NCI-H1930 (cell line): ENCODE results near the gene GPD2.

Source experiments
- DNase-seq, 2 experiments: peaks; one replicate each; lab custom pipeline; 2025; lab: John Stamatoyannopoulos, UW

The GPD2 gene

GRCh38 chr2:156436497-156437085 lies 412 bp downstream of the GPD2 start:
- DNase-seq, result no peak

DNA sequence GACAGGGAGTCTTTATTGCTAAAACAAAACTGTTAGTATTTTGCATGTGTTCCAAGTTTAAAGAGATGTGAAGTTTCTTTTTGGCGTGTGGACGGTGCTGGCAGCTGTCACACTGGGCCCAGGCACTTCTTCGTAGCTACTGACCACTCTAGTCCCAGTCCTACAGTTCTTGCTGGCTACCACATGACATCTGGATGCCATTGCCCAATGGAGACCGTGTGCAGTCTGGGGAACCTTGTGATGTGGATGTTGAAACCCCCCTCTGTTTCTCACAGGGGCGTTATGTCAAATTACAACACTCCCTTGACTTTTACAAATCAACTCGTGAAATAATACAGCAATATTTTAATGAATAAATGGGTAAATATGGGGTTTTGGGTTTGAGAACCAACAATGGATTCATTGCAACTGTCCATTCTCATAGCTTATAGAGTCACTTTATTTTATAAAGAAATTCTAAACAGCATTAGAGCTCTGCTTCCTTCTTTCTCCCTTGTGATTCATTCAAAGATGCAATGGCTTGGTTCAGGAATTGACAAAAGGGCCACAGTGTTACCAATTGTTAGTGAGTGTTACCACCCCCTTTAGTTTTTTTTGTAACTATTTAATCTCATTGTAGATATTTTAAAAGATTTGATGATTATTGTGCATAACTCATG lies 1.2 kb downstream of the GPD2 start:
- DNase-seq, result no peak

- DNase-seq, result no peak
These were observed 1.8 kb downstream of the GPD2 start for GRCh38 chr2:156437931-156438410.

DNA sequence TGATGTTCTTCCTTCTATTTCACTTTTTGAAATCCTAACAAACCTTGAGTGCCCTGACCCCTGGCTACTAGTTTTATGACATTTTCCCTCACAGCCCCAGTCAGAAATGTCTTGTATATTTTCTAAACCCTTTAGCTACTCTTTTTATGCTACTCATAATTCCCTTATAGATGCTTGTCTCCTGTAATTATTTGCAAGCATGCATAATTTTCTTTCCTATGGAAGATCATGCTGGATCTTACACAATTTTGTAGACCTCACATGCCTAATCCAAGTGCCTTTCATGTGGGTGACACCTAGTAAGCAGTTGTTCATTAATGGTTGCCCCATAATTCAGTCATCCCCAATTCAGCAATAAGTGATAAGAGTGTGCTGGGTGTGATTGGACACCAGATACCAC lies 6.9 kb downstream of the GPD2 start:
- no peak for DNase-seq

GRCh38 chr2:156445296-156446220 lies 9.4 kb downstream of the GPD2 start:
- no peak for DNase-seq

DNA sequence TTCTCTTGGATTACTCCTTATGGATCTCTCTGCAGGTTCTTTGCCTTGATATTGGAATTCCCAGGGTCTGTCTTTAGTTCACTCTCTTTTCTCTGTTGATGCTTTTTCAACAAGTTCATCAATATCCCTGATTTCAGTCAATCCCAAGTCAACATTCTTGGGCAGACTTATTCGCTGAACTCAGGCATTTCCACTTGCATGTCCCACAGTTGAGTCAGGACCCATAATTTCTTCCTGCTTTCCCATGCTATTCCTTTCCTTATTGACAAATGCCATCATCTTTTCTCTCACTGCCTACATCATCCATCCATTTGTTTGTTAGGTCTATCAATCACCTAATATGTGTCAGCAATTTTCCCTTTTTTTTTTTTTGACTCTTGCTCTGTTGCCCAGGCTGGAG lies 11.6 kb downstream of the GPD2 start:
- DNase-seq, result no peak

- no peak for DNase-seq
These were observed 12.6 kb downstream of the GPD2 start for GRCh38 chr2:156448766-156449165.

DNA sequence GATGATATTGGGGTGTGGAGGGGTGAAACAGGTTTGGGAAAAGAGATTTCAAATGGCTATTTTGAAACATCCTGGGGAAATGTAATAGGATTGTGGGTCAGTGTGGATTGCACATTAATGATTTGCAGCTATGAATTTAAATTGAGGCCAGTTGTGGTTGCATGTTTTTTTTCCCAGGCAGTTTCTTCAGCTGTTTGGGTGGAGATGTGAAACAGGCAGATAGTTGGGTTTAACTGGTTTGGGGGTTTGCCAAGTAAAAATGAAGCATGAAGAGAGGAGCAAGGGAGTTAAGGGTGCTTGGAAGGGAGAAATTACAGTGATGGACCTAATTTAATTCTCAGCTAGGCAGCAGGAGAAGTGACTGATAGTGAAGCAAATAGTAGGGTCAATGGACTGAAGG lies 16.8 kb downstream of the GPD2 start:
- DNase-seq, result no peak

- no peak for DNase-seq
These were observed 19.3 kb downstream of the GPD2 start for GRCh38 chr2:156455361-156455975.

DNA sequence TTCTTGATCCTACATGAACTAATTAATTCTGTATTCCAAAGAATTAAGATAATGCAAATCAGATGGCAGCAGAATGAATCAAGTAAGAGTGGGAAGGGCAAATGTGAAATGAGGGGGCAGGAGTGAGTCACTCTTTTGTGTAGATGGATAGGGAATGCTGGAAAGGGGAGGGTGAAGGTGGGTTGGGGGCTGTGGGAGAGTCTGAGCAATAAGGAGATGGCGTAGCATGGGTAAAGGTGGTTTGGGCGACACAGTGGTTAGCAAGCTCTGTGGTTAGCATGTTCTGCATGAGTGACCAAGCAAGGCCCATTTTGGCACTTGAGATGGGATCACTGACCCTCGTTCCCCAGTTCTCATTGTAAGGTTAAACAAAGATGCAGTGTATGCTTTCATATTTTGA lies 20.4 kb downstream of the GPD2 start:
- no peak for DNase-seq

GRCh38 chr2:156457523-156458517 lies 21.6 kb downstream of the GPD2 start:
- DNase-seq, result no peak

DNA sequence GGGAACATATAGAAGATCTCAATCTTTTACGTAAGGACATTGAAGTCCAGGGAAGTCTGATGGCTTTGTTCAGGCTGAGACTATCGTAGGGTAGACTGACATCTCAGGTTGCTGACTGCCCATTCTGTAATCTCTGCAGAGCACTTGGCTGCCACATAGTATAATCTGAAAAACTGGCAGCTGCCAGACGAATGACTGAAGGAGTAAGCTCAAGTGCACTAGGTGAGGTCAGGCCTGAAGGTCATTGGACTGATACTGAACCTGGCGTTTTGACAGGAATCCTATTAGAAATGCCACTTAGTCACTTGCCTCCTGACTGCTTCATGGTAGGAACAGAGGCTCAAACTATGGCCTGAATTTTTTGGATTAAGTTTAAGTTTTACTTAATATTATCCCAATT lies 23.5 kb downstream of the GPD2 start:
- no peak for DNase-seq

DNA sequence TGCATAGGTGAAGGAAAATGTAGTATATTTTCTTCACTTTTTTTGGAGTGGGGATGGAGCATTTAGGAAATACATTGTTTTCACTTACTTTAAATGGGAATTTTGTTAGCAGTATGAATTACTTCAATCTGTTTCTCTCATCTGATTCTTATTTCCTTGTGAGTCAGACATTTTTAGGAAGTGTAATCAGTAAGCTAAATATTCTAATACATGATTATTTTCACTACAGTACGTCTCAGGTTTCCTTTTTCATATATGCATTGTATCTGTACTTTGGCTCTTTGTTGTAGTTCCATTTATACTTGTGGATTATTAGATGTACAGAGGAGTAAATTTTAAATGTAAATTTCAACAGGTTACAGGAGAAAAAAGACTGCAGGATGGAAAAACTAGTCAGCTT lies 27.9 kb downstream of the GPD2 start:
- no peak for DNase-seq

DNA sequence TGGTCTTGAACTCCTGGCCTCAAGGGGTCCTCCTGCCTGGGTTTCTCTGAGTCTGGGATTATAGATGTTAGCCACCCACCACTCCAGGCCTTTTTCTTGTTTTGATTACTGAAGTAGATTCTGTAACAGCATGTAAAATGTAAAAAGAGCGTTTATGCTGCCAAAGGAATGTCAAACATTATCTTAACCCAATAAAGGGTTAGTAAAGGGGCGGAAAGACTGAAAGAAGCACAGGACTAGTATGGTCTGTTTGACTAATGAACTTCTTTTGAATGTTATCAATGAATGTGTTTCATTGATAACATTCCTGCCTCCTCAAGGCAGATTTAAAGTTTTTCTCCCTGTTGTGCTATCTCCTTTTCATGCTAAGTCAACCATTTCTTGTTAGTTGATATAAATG lies 29.4 kb downstream of the GPD2 start:
- no peak for DNase-seq

DNA sequence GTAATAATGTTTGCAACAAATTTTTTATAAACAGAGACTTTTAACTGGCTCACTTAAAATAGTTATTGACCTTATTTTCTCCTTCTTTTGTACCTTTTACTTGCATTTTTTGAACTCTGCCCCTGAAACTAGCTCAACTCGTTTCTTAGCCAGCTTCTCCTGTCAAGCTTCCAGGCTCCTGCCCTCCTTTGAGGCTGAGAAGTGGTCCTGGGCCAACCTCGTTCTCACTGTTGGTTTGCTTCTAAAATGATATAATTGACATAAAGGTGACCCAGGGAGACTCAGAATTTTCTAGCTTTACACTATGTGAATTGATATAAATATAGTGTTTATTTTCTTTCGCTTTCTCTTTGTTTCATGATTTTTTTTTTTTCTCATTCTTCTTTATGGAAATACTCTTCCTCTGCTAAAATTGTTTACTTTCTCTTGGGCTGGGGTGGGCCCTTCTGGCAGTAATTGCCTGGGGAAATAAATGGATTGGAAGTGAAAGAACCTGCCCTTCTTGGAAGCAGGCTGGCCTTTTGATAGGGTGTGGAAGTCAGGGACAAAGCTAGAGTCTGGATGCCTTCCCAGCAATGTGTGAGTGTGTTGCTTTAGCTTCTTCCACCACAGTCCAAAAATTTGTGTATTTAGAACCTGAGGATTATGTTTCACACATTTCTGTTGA lies 30.7 kb downstream of the GPD2 start:
- no peak for DNase-seq

GRCh38 chr2:156470975-156471583 lies 34.9 kb downstream of the GPD2 start:
- no peak for DNase-seq

GRCh38 chr2:156471762-156472161 lies 35.6 kb downstream of the GPD2 start:
- no peak for DNase-seq

DNA sequence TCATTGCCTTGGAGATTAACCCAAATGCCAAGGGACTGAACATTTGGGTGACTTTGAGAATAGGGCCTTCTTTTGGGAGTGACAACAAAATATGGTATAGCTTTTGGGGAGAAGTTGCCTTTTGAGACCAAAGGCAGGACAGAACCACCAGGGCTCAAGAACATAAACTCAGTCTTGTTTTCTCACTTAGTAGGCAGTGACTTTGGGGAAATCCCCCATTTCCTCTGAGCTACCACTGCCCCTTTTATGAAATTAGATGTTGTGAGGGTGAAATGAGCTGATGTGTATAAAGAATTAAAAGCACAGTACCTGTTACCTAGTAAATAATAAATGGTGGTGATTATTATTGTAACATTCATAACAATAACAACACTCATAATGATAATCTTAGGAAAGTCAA lies 36.5 kb downstream of the GPD2 start:
- DNase-seq, result no peak

DNA sequence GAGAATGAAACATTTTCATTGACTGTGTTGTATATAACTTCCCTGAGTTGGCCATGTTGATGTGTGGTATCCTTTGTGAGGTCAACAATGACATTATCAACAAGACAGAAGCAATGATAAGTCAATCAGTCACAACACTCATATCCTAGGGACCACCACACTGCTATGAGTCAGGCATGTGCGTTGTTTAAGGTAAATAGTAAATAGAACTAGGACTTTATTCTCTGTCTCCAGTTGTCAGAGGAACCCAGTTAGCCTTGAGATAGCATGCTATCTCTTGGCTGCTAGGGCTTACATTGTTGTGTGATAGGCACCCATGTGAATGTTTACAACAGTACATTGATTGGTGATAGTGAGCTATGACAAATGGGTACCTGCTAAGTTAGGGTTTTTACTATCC lies 37.3 kb downstream of the GPD2 start:
- DNase-seq, result no peak

GRCh38 chr2:156474401-156474800 lies 38.2 kb downstream of the GPD2 start:
- DNase-seq, result no peak
